Duodenal mucosa (tissue), 2 donors: ENCODE data around the gene PADI4.
"Not testable (repeated sequence)": the region's sequence is repeated elsewhere in the genome, so short reads cannot be mapped to it uniquely, and the experiment has no call there.

Experiments used
- H3K27ac ChIP-seq: one replicate; pipeline ENCODE4 v1.7.0; 2013; ENCODE audit warnings: low read depth, low read length
- H3K27me3 ChIP-seq, 2 donors: one replicate each; pipeline ENCODE4 v1.7.0; 2013; ENCODE audit warnings: low read length in 2 of 2, control low read depth in 1 of 2; ENCODE audit not compliant: insufficient read depth in 2 of 2, control insufficient read depth in 1 of 2
- H3K36me3 ChIP-seq, 2 donors: one replicate each; pipeline ENCODE4 v1.7.0; 2013; ENCODE audit warnings: low read length in 2 of 2, control low read depth in 1 of 2; ENCODE audit not compliant: insufficient read depth in 2 of 2, control insufficient read depth in 1 of 2
- H3K4me1 ChIP-seq, 2 donors: one replicate each; pipeline ENCODE4 v1.7.0; 2013; ENCODE audit warnings: low read length in 2 of 2, control low read depth in 1 of 2; ENCODE audit not compliant: insufficient read depth in 2 of 2, control insufficient read depth in 1 of 2
- H3K4me3 ChIP-seq, 2 donors: one replicate each; pipeline ENCODE4 v1.7.0; 2013; ENCODE audit warnings: low read length in 2 of 2, low read depth in 1 of 2
- H3K9ac ChIP-seq, 2 donors: one replicate each; pipeline ENCODE4 v1.7.0; 2013; ENCODE audit warnings: low read length in 2 of 2, low read depth in 1 of 2
- H3K9me3 ChIP-seq, 2 donors: one replicate each; pipeline ENCODE4 v1.7.0; 2013; ENCODE audit warnings: low read length in 2 of 2, control low read depth in 1 of 2; ENCODE audit not compliant: control insufficient read depth in 1 of 2

The PADI4 gene

DNA sequence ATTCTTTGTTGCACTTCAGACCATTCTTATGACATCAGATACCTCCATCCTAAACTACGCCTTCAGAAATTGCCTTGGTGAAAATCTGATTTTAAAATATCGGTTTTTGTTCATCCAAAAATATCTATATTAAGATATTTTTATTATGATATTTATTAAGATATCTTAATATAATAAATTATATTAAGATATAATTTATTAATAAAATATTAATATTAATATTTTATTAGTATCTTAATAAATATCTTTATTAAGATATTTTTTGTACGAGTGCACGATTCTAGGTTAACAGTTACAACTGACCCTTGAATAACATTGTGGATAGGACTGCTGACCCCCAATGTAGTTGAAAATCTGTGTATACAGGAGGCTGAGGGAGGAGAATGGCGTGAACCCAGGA is 20.9 kb downstream of the PADI4 start:
- Histone ChIP-seq H3K9me3 (no peaks in the 10 kb centered on the region), H3K36me3 (no peaks in the 10 kb centered on the region), H3K27me3 (peaks cover 4 to 15% of the 10 kb centered on the region in 2 donors), H3K4me1 (no peaks in the 10 kb centered on the region), H3K27ac (no peak overlapping the region), H3K9ac (no peak overlapping the region), H3K4me3 (no peak overlapping the region)

DNA sequence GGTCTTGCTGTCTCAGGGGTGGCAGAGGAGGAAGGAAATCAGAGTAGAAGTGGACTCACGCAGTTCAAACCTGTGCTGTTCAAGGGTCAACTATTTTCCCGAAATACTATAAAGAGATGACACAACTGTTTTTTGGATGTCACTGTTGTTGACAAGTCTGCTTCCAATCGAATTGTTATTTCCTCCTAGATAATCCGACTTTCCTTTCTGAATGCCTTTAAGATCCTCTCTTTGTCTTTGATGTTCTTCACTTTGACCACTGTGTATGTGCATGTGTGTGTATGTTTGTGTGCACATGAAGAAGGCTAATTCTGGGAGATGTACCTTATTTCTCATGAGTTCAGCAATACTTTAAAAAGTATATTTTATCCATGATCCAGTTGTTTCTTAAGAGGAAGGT is 21.6 kb downstream of the PADI4 start:
- Histone ChIP-seq H3K27me3 (peaks cover 4 to 15% of the 10 kb centered on the region in 2 donors), H3K36me3 (no peaks in the 10 kb centered on the region), H3K9ac (no peak overlapping the region), H3K27ac (no peak overlapping the region), H3K4me1 (no peaks in the 10 kb centered on the region), H3K4me3 (no peak overlapping the region), H3K9me3 (no peaks in the 10 kb centered on the region)

DNA sequence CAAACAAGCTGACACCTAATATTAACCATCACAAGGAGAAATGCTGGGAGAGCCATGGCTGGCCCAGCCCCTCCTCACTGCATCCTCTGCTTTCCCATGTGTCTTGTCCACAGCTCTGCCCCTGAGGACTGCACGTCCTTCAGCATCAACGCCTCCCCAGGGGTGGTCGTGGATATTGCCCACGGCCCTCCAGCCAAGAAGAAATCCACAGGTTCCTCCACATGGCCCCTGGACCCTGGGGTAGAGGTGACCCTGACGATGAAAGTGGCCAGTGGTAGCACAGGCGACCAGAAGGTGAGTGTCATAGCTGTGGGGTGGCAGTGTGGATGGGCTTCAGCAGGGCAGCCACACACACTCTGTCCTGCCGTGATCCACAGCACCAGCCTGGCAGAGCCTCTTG is 22.9 kb downstream of the PADI4 start:
- Histone ChIP-seq H3K27me3 (peaks cover 10 to 15% of the 10 kb centered on the region in 2 donors), H3K9me3 (no peaks in the 10 kb centered on the region), H3K4me3 (no peak overlapping the region), H3K9ac (no peak overlapping the region), H3K4me1 (no peaks in the 10 kb centered on the region), H3K27ac (no peak overlapping the region), H3K36me3 (no peaks in the 10 kb centered on the region)

DNA sequence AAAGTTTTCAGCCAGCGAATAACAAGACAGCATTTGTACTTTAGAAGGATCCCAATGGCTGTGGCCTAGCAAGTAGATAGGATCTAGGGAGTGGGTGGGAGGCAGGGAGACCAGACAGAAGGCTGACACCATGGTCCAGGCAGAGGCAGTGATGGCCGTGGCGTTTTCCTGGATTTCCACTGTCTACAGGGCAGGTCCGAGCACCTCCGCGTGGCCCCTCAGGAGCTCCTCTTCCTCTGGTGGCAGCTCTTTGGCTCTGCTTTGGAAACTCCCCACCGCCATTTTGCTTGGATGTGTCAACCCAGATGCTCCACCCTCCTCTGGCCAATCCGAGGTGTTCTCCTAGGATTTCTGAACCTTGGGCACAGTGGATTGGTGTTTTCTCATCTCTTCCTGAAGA is 25.1 kb downstream of the PADI4 start:
- Histone ChIP-seq H3K36me3 (no peaks in the 10 kb centered on the region), H3K4me3 (no peak overlapping the region), H3K4me1 (no peaks in the 10 kb centered on the region), H3K27ac (no peak overlapping the region), H3K9me3 (no peaks in the 10 kb centered on the region), H3K27me3 (peaks cover 10 to 20% of the 10 kb centered on the region in 2 donors), H3K9ac (no peak overlapping the region)

DNA sequence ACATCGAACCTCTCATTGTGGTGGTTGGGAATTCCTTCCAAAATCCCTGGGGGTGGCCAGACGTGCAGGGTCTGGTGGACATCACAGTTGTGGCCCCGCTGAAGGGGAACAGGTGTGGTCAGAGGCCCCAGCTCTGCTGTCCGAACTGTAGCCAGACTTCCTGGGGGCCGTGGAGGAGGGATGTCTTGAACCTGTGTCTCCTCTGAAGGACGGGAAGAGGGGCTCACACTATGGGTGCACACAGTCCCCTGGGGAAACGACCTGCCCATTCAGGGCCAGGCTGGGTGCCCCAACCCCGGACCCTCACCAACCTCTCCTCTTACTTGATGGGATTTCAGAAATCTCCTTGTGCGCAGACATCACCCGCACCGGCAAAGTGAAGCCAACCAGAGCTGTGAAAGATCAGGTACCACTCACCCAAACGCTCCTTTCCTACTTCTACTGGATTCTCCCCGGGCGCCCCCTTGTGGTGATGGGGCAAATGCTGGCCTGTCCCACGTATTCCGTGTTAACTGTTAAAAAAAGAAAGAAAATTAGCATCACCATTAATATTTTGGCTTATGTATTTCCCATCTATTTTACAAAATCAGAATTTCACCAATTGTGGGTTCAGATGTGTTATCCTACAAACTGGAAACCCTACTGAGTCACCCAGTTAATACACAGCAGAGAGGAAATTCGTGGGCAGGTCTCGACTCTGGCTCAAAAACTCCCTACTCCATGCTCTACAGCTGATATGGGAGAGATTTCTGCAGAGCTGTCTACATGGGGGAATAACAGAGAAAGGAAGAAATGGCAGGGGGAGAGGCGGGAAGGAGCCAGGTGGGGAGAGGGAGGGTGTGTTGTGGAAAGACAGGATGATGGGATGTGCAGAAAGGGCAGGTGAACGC is 28.1 kb downstream of the PADI4 start:
- no peak overlapping the region for H3K9ac ChIP-seq
- H3K4me1 ChIP-seq: no peaks in the 10 kb centered on the region
- no peaks in the 10 kb centered on the region for H3K36me3 ChIP-seq
- peaks cover 10 to 20% of the 10 kb centered on the region in 2 donors for H3K27me3 ChIP-seq
- no peak overlapping the region for H3K4me3 ChIP-seq
- H3K27ac ChIP-seq: no peak overlapping the region
- no peaks in the 10 kb centered on the region for H3K9me3 ChIP-seq

DNA sequence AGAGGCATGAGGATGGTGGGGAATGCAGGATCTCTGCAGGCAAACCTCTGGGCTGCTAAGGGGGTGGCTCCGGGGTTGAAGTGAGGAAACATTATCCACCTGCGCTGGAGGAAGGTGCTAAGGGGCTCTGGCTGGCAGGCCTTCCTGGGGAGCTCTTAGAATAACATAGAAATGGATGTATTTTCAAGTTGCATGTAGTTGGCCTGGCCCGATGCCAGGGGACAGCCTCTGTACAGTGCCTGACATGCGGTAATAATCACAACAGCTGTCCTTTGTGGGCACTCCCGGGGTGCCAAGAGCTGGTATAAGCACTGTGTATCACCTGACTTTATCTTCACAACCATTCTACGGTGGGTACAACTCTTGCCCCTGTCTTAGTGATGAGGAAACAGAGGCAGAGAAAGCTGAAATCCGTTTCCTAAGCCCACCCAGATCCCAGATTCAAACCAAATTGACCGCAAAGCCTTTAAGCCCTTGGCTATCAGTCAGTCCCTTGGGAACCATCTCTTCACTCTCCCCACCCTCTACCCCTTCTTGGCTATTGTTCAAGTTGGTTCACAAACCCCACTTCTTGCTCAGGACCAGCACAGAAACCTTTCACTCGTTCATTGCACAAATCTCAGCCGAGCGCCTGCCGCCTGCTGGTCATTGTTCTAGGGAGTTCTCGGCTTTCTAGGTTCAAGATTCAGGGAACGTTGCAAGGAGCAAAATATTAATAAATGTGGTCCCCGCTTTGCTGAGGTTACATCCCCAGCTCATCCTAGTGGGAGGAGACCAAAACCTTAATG is 30.9 kb downstream of the PADI4 start:
- no peak overlapping the region for H3K9ac ChIP-seq

DNA sequence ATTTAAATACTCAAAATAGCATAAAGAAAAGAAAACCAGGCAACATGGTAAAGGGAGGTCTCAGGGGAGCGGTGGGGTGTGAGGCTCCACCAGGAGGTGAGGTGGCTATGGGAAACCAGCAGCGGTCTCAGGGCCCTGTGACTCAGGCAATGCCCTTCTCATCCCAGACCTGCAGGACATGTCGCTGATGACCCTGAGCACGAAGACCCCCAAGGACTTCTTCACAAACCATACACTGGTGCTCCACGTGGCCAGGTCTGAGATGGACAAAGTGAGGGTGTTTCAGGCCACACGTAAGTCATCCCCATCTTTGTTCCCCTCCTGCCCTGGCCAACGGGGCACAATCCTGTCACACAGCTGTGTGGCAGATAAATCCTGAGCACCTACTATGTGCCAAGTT is 31.5 kb downstream of the PADI4 start:
- no peak overlapping the region for H3K4me3 ChIP-seq
- no peaks in the 10 kb centered on the region for H3K4me1 ChIP-seq
- no peak overlapping the region for H3K27ac ChIP-seq
- peaks cover 6 to 17% of the 10 kb centered on the region in 2 donors for H3K27me3 ChIP-seq
- H3K9ac ChIP-seq: no peak overlapping the region
- H3K36me3 ChIP-seq: no peaks in the 10 kb centered on the region
- no peaks in the 10 kb centered on the region for H3K9me3 ChIP-seq

More for the DNA sequence above, 30.9 kb downstream of the PADI4 start:
- H3K9me3 ChIP-seq: no peaks in the 10 kb centered on the region
- H3K4me1 ChIP-seq: no peaks in the 10 kb centered on the region
- no peak overlapping the region for H3K27ac ChIP-seq
- H3K36me3 ChIP-seq: no peaks in the 10 kb centered on the region
- H3K27me3 ChIP-seq: peaks cover 6 to 17% of the 10 kb centered on the region in 2 donors
- no peak overlapping the region for H3K4me3 ChIP-seq

DNA sequence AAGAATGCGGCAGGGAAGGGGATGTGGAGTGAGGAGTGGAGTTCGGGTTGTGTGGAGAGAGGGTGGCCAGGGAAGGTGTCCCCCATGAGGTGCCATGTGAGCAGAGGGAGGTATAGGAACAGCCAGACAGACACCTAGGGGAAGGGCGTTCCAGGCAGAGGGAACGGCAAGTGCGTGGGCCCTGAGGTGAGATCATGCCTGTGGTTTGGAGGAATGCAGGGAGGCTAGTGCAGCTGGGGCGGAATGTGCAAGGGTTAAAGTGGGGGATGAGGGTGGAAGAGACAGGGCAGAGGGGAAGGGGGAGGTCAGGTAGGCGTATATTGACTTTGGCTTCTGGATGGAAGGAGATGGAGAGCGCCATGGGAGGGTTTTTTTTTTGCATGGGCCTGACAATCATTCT is 32.4 kb downstream of the PADI4 start:
- H3K9ac ChIP-seq: no peak overlapping the region
- H3K27me3 ChIP-seq: peaks cover 5 to 17% of the 10 kb centered on the region in 2 donors
- no peaks in the 10 kb centered on the region for H3K9me3 ChIP-seq
- H3K4me1 ChIP-seq: no peaks in the 10 kb centered on the region
- no peaks in the 10 kb centered on the region for H3K36me3 ChIP-seq
- no peak overlapping the region for H3K27ac ChIP-seq
- no peak overlapping the region for H3K4me3 ChIP-seq

DNA sequence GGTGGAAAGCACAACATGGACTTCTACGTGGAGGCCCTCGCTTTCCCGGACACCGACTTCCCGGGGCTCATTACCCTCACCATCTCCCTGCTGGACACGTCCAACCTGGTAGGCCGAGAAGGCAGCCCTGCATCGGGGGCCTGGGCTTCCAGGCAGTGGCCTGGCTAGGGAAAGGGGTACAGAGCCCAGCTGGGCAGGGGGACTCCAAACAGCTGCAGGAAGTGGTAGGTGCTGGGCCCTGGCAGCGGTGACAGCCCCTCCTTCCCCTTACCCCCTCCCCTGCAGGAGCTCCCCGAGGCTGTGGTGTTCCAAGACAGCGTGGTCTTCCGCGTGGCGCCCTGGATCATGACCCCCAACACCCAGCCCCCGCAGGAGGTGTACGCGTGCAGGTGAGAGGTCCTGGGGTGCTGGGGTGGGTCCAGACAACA is 34.0 kb downstream of the PADI4 start:
- no peak overlapping the region for H3K4me3 ChIP-seq
- H3K9me3 ChIP-seq: no peaks in the 10 kb centered on the region
- H3K36me3 ChIP-seq: no peaks in the 10 kb centered on the region
- no peak overlapping the region for H3K9ac ChIP-seq
- H3K4me1 ChIP-seq: no peaks in the 10 kb centered on the region
- H3K27me3 ChIP-seq: peaks cover 0 to 12% of the 10 kb centered on the region in 2 donors
- no peak overlapping the region for H3K27ac ChIP-seq

DNA sequence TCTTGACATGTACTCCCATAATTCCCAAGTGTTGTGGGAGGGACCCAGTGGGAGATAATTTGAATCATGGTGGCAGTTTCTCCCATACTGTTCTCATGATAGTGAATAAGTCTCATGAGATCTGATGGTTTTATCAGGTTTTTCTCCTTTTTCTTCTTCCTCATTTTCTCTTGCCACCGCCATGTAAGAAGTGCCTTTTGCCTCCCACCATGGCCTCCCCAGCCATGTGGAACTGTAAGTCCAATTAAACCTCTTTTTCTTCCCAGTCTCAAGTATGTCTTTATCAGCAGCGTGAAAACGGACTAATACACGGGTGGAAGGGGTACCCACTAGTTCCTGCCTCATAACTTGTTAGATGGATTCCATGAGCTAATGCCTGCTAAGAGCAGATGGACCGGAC is 37.5 kb downstream of the PADI4 start:
- not testable (repeated sequence) for H3K9ac ChIP-seq, H3K4me3 ChIP-seq, H3K9me3 ChIP-seq, H3K27ac ChIP-seq, H3K27me3 ChIP-seq, H3K36me3 ChIP-seq, H3K4me1 ChIP-seq
